H9 (cell line): ENCODE data around the gene GRIK4. TPM values are rescaled to one million over a fixed set of nuclear protein-coding genes. Genes with fewer than 3 reads are reported as not detected.

Experiments used
- DNase-seq: peaks from one replicate; pipeline ENCODE4 v3.0.0-alpha.2; 2017
- H2AFZ ChIP-seq: one replicate; pipeline ENCODE4 v1.6.1; 2013; ENCODE audit warnings: mild to moderate bottlenecking, low read length, control low read depth, moderate library complexity
- H2AK5ac ChIP-seq: 2 replicates; pipeline ENCODE4 v1.6.1; 2013; ENCODE audit warnings: low read length, control low read depth, mixed read lengths; ENCODE audit not compliant: insufficient read length
- H2BK120ac ChIP-seq: one replicate; pipeline ENCODE4 v1.6.1; 2013; ENCODE audit warnings: low read depth, mild to moderate bottlenecking, low read length, control low read depth, inconsistent platforms; ENCODE audit not compliant: poor library complexity, severe bottlenecking
- H2BK12ac ChIP-seq: 2 replicates; pipeline ENCODE4 v1.6.1; 2013; ENCODE audit warnings: low read length, control low read depth, mixed read lengths, low read depth; ENCODE audit not compliant: insufficient read length
- H2BK15ac ChIP-seq: 2 replicates; pipeline ENCODE4 v1.6.1; 2013; ENCODE audit warnings: low read depth, low read length, control low read depth
- H2BK20ac ChIP-seq: one replicate; pipeline ENCODE4 v1.6.1; 2013; ENCODE audit warnings: low read depth, mild to moderate bottlenecking, low read length, control low read depth, inconsistent platforms; ENCODE audit not compliant: poor library complexity, severe bottlenecking
- H2BK5ac ChIP-seq: 2 replicates; pipeline ENCODE4 v1.6.1; 2013; ENCODE audit warnings: low read length, control low read depth, mixed read lengths; ENCODE audit not compliant: insufficient read length
- H3K14ac ChIP-seq: 2 replicates; pipeline ENCODE4 v1.6.1; 2013; ENCODE audit warnings: low read length, control low read depth; ENCODE audit not compliant: insufficient read depth
- H3K18ac ChIP-seq: 2 replicates; pipeline ENCODE4 v1.6.1; 2013; ENCODE audit warnings: low read depth, mild to moderate bottlenecking, mixed read lengths, low read length, control low read depth; ENCODE audit not compliant: insufficient read length
- H3K23ac ChIP-seq: 2 replicates; pipeline ENCODE4 v1.6.1; 2013; ENCODE audit warnings: low read length, control low read depth, mixed read lengths, low read depth; ENCODE audit not compliant: insufficient read length
- H3K23me2 ChIP-seq: 2 replicates; pipeline ENCODE4 v1.6.1; 2013; ENCODE audit warnings: low read depth, mild to moderate bottlenecking, mixed read lengths, low read length, control low read depth; ENCODE audit not compliant: insufficient read length, poor library complexity, severe bottlenecking
- H3K27ac ChIP-seq: 2 replicates; pipeline ENCODE4 v1.5.1; 2013; ENCODE audit warnings: low read length, control low read depth, mixed read lengths, low read depth; ENCODE audit not compliant: insufficient read length
- H3K27me3 ChIP-seq: 2 replicates; pipeline ENCODE4 v1.6.1; 2013; ENCODE audit warnings: low read length, control low read depth, inconsistent platforms; ENCODE audit not compliant: insufficient read depth
- H3K4ac ChIP-seq: 2 replicates; pipeline ENCODE4 v1.6.1; 2013; ENCODE audit warnings: low read depth, mild to moderate bottlenecking, control low read depth, inconsistent platforms, low read length, moderate library complexity
- H3K4me1 ChIP-seq: 2 replicates; pipeline ENCODE4 v1.6.1; 2013; ENCODE audit warnings: low read length, control low read depth, inconsistent platforms; ENCODE audit not compliant: insufficient read depth
- H3K4me2 ChIP-seq: 2 replicates; pipeline ENCODE4 v1.6.1; 2013; ENCODE audit warnings: low read length, control low read depth, mixed read lengths; ENCODE audit not compliant: insufficient read length, insufficient read depth
- H3K56ac ChIP-seq: 2 replicates; pipeline ENCODE4 v1.6.1; 2013; ENCODE audit warnings: low read depth, mild to moderate bottlenecking, mixed read lengths, low read length, control low read depth; ENCODE audit not compliant: insufficient read length
- H3K79me1 ChIP-seq: 2 replicates; pipeline ENCODE4 v1.6.1; 2013; ENCODE audit warnings: low read depth, mild to moderate bottlenecking, moderate library complexity, low read length, control low read depth, inconsistent platforms; ENCODE audit not compliant: insufficient read depth, poor library complexity, severe bottlenecking
- H3K79me2 ChIP-seq: 2 replicates; pipeline ENCODE4 v1.6.1; 2013; ENCODE audit warnings: low read length, control low read depth, inconsistent platforms; ENCODE audit not compliant: insufficient read depth
- H3K9ac ChIP-seq: 2 replicates; pipeline ENCODE4 v1.6.1; 2013; ENCODE audit warnings: low read length, control low read depth, mixed read lengths; ENCODE audit not compliant: insufficient read length; ENCODE audit errors: extremely low read depth
- H3K9me3 ChIP-seq: one replicate; pipeline ENCODE4 v1.6.1; 2013; ENCODE audit warnings: low read depth, low read length, inconsistent platforms; ENCODE audit not compliant: control insufficient read depth
- H3T11ph ChIP-seq: one replicate; pipeline ENCODE4 v1.6.1; 2013; ENCODE audit warnings: mild to moderate bottlenecking, low read length, control low read depth, inconsistent platforms
- H4K20me1 ChIP-seq: one replicate; pipeline ENCODE4 v1.6.1; 2013; ENCODE audit not compliant: control insufficient read depth, insufficient read length, insufficient read depth
- H4K5ac ChIP-seq: 2 replicates; pipeline ENCODE4 v1.6.1; 2013; ENCODE audit warnings: low read depth, mild to moderate bottlenecking, mixed read lengths, low read length, control low read depth; ENCODE audit not compliant: insufficient read length
- H4K8ac ChIP-seq: replicated peaks from 2 replicates; pipeline ENCODE4 v1.6.1; 2013; ENCODE audit warnings: low read length, control low read depth, mixed read lengths, low read depth; ENCODE audit not compliant: insufficient read length
- H4K91ac ChIP-seq: 2 replicates; pipeline ENCODE4 v1.6.1; 2013; ENCODE audit warnings: low read depth, mild to moderate bottlenecking, moderate library complexity, mixed read lengths, low read length, control low read depth; ENCODE audit not compliant: insufficient read length
- H3K27ac Mint-ChIP-seq, 3 experiments: 2 replicates in 2 of 3; 3 replicates in 1 of 3; pipeline ENCODE4 v1.8.0; 2020 to 2021; ENCODE audit warnings: mixed read lengths in 3 of 3, mild to moderate bottlenecking in 1 of 3, moderate library complexity in 1 of 3
- H3K27me3 Mint-ChIP-seq: 2 replicates; pipeline ENCODE4 v1.8.0; 2021; ENCODE audit warnings: low read depth, mild to moderate bottlenecking, moderate library complexity, mixed read lengths
- H3K36me3 Mint-ChIP-seq, 3 experiments: 2 replicates in 2 of 3; 3 replicates in 1 of 3; pipeline ENCODE4 v1.8.0; 2020 to 2021; ENCODE audit warnings: low read depth in 3 of 3, mixed read lengths in 3 of 3; ENCODE audit not compliant: insufficient read depth in 1 of 3
- H3K4me1 Mint-ChIP-seq, 2 experiments: 2 replicates each; pipeline ENCODE4 v1.8.0; 2020; ENCODE audit warnings: mixed read lengths in 2 of 2
- H3K4me3 Mint-ChIP-seq, 2 experiments: 2 replicates in 1 of 2; 3 replicates in 1 of 2; pipeline ENCODE4 v1.8.0; 2020 to 2021; ENCODE audit warnings: mild to moderate bottlenecking in 2 of 2, mixed read lengths in 2 of 2, moderate library complexity in 1 of 2
- H3K9me3 Mint-ChIP-seq, 2 experiments: 2 replicates in 1 of 2; 3 replicates in 1 of 2; pipeline ENCODE4 v1.8.0; 2020; ENCODE audit warnings: mild to moderate bottlenecking in 2 of 2, mixed read lengths in 2 of 2, moderate library complexity in 1 of 2
- CTCF ChIP-seq: fragments of 200-600 bp; sonication (generic); conservative IDR thresholded peaks from 3 replicates; pipeline ENCODE4 v1.8.0; 2021; ENCODE audit warnings: antibody characterized with exemption, mild to moderate bottlenecking
- WGBS: extraction: QIAGEN DNeasy Blood & Tissue Kit; methylation state at CpG from one replicate; pipeline ENCODE4 v1.1.7; 2013; ENCODE audit warnings: missing lambda C conversion rate, low lambda C conversion rate, mixed read lengths; ENCODE audit not compliant: insufficient read length; ENCODE audit errors: extremely low coverage; 5-methylcytosine and 5-hydroxymethylcytosine counted together
- total RNA-seq: library from RNA; stranded (reverse); gene quantifications from 2 replicates; pipeline ENCODE4 v1.2.1, GENCODE V29; 2021

Gene GRIK4
- total RNA-seq, 1 experiment from 2014 or later = 2.3 TPM

DNA sequence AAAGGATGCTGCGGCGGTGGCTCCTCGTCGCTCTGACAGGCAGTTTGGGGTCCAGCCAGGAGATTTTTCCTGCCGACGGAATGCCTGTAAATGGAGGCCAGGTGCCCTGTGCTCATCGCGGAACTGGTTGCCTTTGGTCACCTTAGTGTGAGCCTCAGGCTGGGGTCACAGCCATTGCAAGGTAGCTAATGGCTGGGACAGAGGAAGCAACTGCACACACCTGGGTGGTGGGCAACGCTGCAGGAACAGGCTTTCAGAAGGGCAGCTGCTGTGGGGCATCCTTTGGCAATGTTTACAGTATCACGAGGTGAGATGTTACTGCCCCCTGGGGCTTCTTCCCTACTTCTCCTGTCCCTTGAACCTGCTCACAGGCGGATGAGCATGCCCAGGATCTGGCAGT lies 205.5 kb downstream of the GRIK4 start:
- Histone ChIP-seq H2AK5ac (no peak overlapping the region), H3K23ac (no peak overlapping the region), H2BK15ac (no peak overlapping the region), H2AFZ (no peak overlapping the region), H2BK12ac (no peak overlapping the region), H4K20me1 (no peaks in the 10 kb centered on the region), H3K79me2 (no peaks in the 10 kb centered on the region), H3K18ac (no peak overlapping the region), H3K23me2 (peaks cover 2% of the 10 kb centered on the region), H3T11ph (no peak overlapping the region), H4K8ac (no peak overlapping the region), H4K91ac (no peak overlapping the region), H3K14ac (no peak overlapping the region), H3K27ac (no peak overlapping the region), H3K4ac (no peak overlapping the region), H3K9me3 (no peaks in the 10 kb centered on the region), H3K4me1 (no peaks in the 10 kb centered on the region; the same call in 1 of the 2 replicates), H2BK20ac (no peak overlapping the region), H2BK5ac (no peak overlapping the region), H3K4me2 (no peak overlapping the region), H4K5ac (no peak overlapping the region), H3K9ac (no peak overlapping the region), H3K79me1 (no peaks in the 10 kb centered on the region), H3K27me3 (no peaks in the 10 kb centered on the region), H3K56ac (no peak overlapping the region), H2BK120ac (no peak overlapping the region)
- H3K36me3 Mint-ChIP-seq = no peaks in the 10 kb centered on the region
- peaks cover 5% of the 10 kb centered on the region for H3K27me3 Mint-ChIP-seq
- H3K27ac Mint-ChIP-seq = 0 out of 7 replicates have a peak overlapping the region, but pooled peaks of 1 of the 3 experiments have one; percentile 23
- no peak for DNase-seq
- peaks cover 50 to 59% of the 10 kb centered on the region in 2 experiments for H3K4me1 Mint-ChIP-seq
- no CpG with 5 or more reads among the region's 11 CpGs for WGBS
- H3K4me3 Mint-ChIP-seq = no peak overlapping the region
- no peaks in the 10 kb centered on the region for H3K9me3 Mint-ChIP-seq
- no peak for TF ChIP-seq CTCF
